Ishikawa (cell line): ENCODE measurements around the gene FAM170B.

ENCODE experiments used
- CEBPB ChIP-seq: IDR thresholded peaks from 2 replicates; pipeline ENCODE4 v1.6.1; 2012
- CREB1 ChIP-seq: IDR thresholded peaks from 2 replicates; pipeline ENCODE4 v1.6.1; 2012; ENCODE audit warnings: low read depth
- EGR1 ChIP-seq: IDR thresholded peaks from 2 replicates; pipeline ENCODE4 v1.6.1; 2012
- EP300 ChIP-seq: IDR thresholded peaks from 2 replicates; pipeline ENCODE4 v1.6.1; 2012; ENCODE audit warnings: borderline replicate concordance
- FOXM1 ChIP-seq: IDR thresholded peaks from 2 replicates; pipeline ENCODE4 v1.6.1; 2012; ENCODE audit warnings: low read depth, borderline replicate concordance
- MAX ChIP-seq: IDR thresholded peaks from 2 replicates; pipeline ENCODE4 v1.6.1; 2012
- NFIC ChIP-seq: IDR thresholded peaks from 2 replicates; pipeline ENCODE4 v1.6.1; 2012
- RAD21 ChIP-seq: IDR thresholded peaks from 2 replicates; pipeline ENCODE4 v1.6.1; 2012; ENCODE audit warnings: low read depth
- REST ChIP-seq: IDR thresholded peaks from 2 replicates; pipeline ENCODE4 v1.6.1; 2012; ENCODE audit warnings: low read depth, mild to moderate bottlenecking
- TAF1 ChIP-seq: IDR thresholded peaks from 2 replicates; pipeline ENCODE4 v1.6.1; 2012; ENCODE audit warnings: low read depth, mild to moderate bottlenecking
- TCF12 ChIP-seq: IDR thresholded peaks from 2 replicates; pipeline ENCODE4 v1.6.1; 2012; ENCODE audit warnings: low read depth
- TEAD4 ChIP-seq: IDR thresholded peaks from 2 replicates; pipeline ENCODE4 v1.6.1; 2012
- YY1 ChIP-seq: IDR thresholded peaks from 2 replicates; pipeline ENCODE4 v1.6.1; 2012; ENCODE audit warnings: low read depth
- ZBTB7A ChIP-seq: IDR thresholded peaks from 2 replicates; pipeline ENCODE4 v1.6.1; 2012; ENCODE audit warnings: low read depth
- TF ChIP-seq, protein P1 (sequence below): IDR thresholded peaks from 2 replicates; pipeline ENCODE4 v1.6.1; 2012

Gene FAM170B

DNA sequence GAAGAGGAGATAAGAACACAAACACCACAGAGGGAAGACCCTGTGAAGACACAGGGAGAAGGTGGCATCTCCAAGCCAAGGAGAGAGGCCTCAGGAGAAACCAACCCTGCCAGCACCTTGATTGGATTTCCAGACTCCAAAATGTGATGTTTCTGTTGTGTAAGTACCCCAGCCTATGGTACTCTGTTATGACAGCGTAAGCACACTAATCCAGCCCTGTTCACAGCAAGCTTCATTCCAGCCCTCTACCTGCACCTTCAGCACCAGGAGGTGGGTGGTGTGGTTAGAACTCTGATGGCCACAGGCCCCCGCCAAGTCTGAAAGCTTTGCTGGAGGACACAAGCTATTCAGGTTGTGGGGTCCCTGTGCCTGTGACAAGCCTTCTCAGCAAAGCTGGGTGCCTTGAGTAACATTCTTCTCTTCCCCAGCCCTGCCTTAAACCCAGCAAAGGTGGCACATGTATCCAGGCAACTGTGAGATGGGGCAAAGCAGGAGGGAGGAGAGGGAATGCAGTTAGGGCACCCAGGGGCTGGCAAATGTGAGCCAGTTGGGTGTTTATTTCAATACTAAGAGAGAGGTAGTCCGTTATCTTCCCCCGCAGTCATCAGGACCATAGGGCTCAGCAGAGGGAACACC lies 23.0 kb downstream of the FAM170B start:
- TF ChIP-seq CEBPB (no peak), CREB1 (no peak), FOXM1 (no peak), TCF12 (no peak)

DNA sequence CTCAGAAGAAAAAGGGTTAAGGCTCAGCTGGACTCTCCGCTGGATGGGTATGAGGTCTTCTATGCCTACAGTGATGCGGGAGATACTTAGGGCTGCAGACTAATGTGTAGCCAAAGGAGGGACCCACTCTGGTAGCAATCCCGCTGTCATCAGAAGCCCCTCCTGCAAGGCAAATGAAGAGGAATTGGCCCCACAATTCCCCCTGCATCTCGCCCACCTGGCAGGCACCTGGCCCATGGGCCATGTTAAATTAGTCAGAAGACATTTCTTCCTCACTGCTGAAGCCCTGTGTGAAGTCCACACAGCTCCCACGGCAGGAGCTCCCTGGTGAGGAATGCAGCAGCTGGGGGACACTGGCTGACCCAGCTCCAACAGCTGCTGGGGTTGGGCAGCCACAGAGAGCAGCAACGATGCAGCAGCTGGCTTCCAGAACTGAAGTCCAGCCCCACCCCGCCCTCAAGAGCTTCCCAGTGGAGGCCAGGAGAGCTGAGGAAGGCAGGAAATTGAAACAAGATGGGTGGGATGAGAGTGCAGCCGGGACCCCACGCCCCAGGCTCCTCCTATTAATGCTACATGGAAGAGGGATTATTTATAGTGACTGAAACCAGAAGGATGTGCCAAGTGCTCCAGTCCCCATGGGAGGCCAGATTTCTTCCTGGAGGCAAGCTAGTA lies 24.0 kb downstream of the FAM170B start:
- TF ChIP-seq MAX (no peak), RAD21 (no peak), TAF1 (no peak), TEAD4 (no peak), FOXM1 (no peak), YY1 (no peak)

- TF ChIP-seq NFIC (no peak), EGR1 (no peak), FOXM1 (no peak)
Observed at GRCh38 chr10:49108656-49109055, 25.2 kb downstream of the FAM170B start.

GRCh38 chr10:49107887-49108267 lies 25.9 kb downstream of the FAM170B start:
- no peak for TF ChIP-seq CEBPB
- no peak for TF ChIP-seq FOXM1
- TF ChIP-seq YY1, result no peak
- no peak for TF ChIP-seq CREB1
- TF ChIP-seq NFIC, result no peak
- no peak for TF ChIP-seq ZBTB7A
- no peak for TF ChIP-seq REST
- TF ChIP-seq, protein P1, sequence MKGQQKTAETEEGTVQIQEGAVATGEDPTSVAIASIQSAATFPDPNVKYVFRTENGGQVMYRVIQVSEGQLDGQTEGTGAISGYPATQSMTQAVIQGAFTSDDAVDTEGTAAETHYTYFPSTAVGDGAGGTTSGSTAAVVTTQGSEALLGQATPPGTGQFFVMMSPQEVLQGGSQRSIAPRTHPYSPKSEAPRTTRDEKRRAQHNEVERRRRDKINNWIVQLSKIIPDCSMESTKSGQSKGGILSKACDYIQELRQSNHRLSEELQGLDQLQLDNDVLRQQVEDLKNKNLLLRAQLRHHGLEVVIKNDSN, result no peak
- no peak for TF ChIP-seq TAF1
- no peak for TF ChIP-seq TCF12
- TF ChIP-seq RAD21, result no peak
- TF ChIP-seq TEAD4, result no peak
- no peak for TF ChIP-seq MAX

DNA sequence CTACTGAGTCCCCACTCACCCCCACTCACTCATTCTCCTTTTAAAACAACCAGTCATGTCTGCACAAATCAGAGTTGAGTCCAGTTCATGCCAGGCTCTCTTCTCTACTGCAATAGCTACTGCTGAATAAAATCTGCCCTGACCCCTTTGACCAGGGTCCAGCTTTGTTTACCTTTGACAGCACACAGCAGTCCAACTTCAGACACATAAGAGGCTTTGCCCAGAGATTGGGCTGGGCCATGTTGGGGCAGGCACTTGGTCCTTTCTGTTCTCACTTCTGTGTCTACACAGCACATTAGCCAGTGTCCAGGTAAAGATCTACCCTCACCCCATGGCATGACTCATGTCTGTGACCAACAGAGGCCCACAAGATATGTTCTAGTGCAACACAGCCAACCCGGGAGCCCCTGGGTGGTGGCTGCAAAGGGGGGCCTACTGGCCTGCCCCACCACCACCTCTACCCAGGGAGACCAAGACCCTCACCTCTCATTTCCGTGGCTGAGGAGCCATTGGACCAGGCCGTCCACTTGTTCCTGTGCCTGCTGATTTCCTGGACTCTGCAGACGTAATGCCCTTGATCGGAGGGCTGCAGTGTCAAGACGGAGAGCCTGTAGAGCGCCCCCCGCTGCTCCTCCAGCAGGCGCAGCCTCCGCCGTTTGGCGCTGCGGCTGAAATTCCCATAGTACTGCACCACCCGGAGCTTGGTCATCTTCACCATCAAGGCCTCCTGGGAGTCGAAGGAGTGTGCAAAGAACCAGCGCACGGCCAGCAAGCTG lies 26.5 kb downstream of the FAM170B start:
- TF ChIP-seq CEBPB (no peak), CREB1 (no peak), EGR1 (no peak), RAD21 (no peak), MAX (no peak)
- TF ChIP-seq, protein P1, result no peak

GRCh38 chr10:49106451-49106850 lies 27.4 kb downstream of the FAM170B start:
- no peak for TF ChIP-seq NFIC
- no peak for TF ChIP-seq CREB1
- no peak for TF ChIP-seq EP300
- TF ChIP-seq RAD21, result no peak
- TF ChIP-seq TEAD4, result no peak
- no peak for TF ChIP-seq FOXM1
- TF ChIP-seq TAF1, result no peak
- no peak for TF ChIP-seq CEBPB
- no peak for TF ChIP-seq ZBTB7A

GRCh38 chr10:49105076-49105475 lies 28.7 kb downstream of the FAM170B start:
- TF ChIP-seq REST (no peak), TAF1 (no peak), EP300 (no peak), YY1 (no peak), EGR1 (no peak), RAD21 (no peak), FOXM1 (no peak), CEBPB (no peak), CREB1 (no peak)
